NCI-H128 (cell line): ENCODE data around the gene MUC4.
"Not testable (repeated sequence)": the region's sequence is repeated elsewhere in the genome, so short reads cannot be mapped to it uniquely, and the experiment has no call there.

ENCODE experiments used
- DNase-seq: peaks from one replicate; lab custom pipeline; 2025; ENCODE audit not compliant: unreplicated experiment; lab: John Stamatoyannopoulos, UW

Gene MUC4

DNA sequence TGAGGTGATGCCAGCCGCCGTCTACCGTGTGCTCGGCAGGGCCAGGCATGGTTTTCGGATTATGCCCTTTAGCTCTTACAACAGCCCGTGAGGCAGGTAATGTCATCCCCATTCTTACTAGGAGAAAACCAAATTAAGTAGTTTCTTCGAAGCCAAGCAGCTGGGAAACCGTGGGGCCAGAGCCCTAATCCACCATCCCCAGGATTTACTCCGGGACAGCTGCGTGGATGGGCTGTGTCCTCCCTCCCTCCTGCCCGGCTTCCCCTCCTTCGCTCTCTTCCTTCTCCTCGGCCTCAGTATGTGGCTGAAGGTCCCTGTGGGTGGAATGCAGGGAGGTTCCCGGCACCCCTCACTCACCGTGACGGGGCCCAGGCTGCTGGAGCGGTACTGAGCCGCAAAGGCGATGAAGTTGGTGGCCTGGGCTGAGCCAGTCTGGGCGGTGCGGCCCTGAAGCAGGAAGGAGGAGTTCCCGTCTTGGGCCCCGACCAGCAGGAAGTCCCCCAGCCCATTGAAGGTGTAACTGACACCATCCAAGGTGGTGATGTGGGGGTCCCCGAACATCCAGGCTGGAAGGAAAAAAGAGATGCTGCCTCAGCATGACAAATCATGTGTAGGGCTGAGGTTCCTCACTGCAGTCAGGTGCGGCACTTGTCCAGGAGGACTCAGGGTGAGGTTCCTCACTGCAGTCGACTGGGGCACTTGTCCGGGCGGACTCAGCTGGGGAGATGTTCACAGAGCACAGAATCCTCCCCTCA is 48.5 kb downstream of the MUC4 start:
- no peak for DNase-seq

DNA sequence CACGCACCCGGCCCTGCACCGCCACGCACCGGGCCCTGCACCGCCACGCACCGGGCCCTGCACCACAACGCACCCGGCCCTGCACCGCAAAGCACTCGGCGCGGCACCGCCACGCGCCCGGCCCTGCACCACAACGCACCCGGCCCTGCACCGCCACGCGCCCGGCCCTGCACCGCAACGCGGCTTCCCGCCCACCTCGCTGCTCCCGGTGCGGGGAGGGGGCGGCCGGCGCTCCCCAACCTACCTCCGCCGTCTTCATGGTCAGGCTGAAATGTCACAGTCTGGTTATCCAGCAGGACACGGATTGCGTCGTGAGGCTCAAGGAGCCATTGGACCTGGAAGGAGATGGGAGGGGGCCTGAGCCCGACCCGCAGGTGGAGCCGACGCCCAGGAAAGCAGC is 49.1 kb downstream of the MUC4 start:
- DNase-seq: no peak

DNA sequence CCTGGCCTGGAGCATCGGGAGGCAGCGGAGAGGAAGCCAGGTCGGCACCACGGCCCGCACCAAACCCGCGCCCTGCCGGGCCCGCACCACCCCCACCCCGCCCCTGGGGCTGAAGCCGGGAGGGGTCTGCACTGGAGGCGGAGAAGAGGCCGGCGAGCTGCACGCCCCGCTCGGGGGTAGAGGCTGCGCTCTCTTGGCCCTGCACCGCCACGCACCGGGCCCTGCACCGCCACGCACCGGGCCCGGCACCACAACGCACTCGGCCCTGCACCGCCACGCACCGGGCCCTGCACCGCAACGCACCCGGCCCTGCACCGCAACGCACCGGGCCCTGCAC is 49.5 kb downstream of the MUC4 start:
- no peak for DNase-seq

DNA sequence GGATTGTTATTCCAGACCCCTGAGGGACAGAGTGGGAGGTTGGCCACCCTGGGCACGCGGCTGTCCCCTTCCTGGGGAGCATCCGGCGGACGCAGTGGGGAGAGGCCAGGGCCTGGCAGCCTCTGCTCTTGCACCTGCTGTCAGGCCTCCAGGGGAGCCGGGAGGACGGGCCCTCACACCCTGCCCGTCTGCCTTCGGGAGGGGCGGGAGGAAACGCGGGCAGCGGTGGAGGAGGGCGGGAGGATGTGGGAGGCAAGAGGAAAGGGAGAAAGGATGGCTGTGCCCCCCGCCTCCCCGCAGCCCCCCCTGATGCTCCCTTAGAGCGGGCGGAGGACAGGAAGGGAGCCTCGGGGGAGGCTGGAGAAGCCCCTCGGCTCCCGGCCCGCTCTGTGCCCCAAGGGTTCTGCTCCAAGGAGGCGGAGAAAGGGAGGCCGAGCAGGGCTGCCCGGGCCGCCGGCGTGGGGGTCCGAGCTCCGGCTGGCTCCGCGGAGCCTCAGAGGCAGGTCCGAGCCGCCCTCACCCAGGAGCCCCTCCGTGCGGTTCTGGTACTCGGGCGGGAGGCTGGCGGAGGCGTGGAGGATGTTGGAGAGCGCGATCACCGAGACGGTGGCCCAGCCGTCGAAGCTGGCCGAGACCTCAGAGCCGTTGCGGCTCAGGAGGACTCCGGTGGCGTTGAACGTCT is 50.0 kb downstream of the MUC4 start:
- no peak for DNase-seq

DNA sequence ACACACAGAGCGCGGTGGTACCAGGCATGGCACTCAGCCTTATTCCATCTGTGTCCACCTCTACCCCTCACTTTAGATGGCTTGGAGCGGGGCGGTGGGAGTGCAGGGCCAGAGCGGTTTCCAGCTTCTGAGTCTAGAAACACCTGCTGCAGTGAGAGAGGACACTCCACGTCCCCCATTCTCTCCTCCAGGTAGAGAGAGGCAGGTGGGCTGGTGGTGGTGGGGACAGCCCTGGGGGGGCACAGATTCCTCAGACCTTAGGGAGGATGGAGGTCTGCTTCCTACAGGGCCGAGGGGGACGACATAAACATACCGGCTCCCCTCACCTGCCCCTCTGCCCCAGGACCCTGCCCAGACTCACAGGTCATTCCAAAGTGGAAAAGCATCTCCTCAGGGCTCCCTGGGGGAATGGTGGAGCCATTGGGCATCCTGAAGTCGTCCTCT is 50.6 kb downstream of the MUC4 start:
- DNase-seq: no peak

DNA sequence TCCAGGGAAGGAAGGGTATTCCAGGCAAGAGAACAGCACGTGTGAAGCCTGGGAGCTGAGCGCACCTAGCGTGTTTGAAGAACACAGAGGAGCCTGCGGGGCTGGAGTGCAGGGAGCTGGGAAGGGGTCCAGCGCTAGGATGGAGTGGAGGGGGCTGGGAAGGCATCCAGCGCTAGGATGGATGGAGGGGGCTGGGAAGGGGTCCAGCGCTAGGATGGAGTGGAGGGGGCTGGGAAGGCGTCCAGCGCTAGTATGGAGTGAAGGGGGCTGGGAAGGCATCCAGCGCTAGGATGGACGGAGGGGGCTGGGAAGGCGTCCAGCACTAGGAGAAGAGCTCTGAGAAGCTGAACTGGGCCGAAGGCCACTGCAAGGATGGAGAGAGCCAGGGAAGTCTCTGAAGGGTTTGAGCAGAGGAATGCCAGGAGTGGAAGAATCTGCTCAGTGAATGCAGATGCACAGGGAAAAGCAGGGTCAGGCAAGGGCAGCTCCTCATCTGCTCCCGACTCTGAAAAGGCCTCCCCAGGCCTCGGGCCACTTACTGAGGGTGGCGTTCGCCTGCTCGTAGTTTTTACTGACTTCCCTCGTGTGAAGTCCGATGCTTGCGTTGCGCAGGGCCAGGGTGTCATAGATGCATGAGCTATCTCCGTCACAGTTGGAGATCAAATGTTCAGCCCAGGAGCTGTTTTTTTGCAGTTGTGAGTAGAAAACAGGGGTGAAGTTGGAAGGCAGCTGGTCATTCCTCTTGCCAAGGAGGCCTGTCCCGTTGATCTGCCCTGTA is 51.2 kb downstream of the MUC4 start:
- no peak for DNase-seq

DNA sequence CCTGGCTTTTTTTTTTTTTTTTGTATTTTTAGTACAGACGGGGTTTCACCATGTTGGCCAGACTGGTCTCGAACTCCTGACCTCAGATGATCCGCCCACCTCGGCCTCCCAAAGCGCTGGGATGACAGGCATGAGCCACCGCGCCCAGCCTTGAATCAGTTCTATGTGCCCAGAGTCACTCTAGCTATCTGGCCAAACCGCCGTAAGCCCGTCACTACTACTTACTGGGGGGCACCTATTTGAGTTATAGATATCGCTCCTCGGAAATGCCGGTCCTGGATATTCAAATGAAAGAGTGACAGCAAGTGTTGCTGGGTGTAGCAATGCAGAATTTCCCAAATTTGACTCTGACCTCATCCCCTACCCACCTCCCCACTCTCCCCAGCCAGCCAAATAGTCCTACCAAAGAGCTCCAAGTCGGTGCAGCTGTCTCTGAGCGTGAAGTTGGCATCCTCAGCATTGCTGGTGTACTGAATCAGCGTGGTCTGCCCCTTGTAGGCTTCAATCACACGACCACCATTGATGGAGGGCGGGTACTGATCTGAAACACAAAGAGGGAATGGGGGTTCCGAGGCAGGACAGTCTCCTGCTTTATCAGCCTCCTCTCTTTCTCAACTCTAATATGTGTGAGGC is 52.9 kb downstream of the MUC4 start:
- DNase-seq: no peak

DNA sequence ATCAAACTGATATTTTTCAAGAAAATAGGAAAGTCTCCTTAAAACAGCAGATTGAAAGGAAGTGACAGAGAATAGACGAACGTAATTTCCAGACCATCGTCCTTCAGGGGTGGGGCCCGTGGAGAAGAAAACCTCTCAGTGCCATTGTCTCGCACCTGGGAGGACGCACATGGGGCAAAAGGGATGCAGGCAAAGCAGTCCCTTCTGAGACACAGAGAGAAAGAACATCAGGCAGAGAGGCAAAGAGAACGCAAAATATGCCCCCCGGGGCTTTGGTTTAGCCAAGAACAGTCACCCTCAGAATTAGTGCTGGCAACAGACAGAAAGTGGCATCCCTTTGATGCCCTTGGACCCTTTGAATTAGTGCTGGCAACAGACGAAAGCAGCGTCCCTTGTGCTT is 53.9 kb downstream of the MUC4 start:
- no peak for DNase-seq

DNA sequence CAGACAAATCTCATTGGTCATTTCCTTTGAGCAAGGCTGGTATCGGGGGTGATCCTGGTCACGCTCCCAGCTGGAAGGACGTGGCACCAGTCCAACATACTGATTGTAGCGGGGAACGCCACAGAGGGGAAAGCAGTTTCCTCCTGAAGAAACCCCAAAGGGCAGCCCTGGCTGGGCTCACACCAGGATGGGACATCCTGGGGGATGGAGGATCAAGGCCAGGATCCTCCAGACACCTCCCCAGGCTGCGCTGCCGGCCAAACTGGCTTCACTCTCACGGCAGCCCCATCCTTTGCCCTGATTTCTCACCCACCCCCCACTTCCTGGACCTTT is 54.3 kb downstream of the MUC4 start:
- DNase-seq: no peak

DNA sequence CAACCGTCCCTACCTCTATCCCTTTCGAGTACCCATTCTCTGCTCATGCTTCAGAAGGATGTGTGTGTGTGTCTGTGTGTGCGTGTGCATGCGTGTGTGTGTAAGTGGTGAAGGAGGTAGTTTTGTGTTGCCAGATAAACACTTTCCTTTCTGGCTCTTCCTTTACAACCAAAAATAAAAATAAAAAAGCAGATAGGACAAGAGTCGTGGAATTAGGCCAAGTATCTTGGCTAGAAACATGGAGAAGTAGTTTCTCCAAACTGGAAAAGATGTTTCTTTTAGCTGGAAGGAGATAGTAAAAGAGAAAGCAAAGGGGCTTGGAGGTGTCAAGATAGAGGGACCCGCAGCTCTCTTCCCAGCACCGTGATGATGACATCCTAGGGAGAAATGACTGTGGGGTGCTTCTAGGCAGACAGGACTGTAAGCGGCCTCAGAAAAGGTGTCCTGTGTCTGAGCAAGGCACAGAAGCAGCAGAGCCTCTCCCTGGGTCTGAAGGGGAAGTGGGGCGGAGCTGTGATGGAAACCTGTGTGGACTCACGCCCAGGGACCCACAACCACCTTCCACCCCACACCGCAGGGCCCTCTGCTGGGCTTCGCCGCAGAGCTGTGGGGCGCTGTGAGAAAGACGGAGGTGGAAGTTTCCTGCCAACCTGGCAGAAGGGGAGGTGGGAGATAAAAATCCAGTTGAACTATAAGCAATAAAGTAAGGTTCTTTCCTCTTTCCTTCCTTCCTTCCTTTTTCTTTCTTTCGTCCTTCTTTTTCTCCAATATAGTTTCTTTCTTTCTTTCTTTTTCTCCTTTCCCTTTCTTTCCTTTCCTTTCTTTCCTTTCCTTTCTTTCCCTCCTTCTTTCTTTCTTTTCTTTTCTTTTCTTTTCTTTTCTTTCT is 55.7 kb downstream of the MUC4 start:
- no peak for DNase-seq

DNA sequence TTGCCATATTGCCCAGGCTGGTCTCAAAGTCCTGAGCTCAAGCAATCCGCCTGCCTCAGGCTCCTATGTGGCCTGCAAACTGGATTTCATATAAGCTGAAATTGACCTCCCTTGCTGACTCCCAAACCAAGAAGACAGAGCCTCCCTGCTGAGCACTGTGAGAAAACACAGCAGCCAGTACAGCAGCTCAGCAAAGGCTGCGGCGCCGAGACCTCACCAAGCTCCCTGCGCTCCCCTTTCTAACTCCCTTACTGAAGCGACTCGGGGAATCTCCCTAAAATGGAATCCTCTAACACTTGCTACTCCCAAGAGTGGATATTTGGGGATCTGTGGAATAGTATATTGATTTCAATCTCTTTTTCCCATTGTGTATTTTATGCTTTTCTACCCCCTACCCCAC is 56.3 kb downstream of the MUC4 start:
- no peak for DNase-seq

DNA sequence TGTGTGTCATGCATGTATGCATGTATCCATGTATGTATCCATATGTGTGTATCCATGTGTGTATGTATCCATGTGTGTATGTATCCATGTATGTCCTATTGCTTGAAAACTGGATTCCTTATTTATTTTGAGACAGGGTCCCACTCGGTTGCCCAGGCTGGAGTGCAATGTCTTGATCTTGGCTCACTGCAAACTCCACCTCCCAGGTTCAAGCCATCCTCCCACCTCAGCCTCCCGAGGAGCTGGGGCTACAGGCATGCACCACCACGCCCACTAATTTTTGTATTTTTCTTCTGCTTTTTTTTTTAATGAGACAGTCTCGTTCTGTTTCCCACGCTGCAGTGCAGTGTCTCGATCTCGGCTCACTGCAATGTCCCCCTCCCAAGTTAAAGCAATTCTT is 56.8 kb downstream of the MUC4 start:
- DNase-seq: no peak

DNA sequence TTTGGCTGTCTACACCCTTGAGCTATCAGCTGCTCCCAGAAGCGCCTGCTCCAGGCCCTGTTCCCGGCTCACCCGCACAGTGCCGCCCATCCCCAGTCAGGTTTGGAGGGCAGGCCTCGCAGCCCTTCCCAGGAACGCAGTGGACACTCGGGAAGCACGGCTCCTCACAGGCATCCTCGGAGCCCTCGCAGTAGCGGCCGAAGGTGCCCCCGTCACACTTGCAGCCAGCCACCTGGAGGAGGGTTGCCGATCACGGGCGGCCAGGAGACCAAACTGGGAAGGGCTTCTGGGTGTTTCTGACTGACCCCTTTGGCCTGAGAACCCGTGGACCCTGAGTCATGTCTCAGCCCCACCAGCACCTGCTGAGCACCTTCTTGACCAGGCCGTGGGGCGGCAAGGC is 57.6 kb downstream of the MUC4 start:
- no peak for DNase-seq

DNA sequence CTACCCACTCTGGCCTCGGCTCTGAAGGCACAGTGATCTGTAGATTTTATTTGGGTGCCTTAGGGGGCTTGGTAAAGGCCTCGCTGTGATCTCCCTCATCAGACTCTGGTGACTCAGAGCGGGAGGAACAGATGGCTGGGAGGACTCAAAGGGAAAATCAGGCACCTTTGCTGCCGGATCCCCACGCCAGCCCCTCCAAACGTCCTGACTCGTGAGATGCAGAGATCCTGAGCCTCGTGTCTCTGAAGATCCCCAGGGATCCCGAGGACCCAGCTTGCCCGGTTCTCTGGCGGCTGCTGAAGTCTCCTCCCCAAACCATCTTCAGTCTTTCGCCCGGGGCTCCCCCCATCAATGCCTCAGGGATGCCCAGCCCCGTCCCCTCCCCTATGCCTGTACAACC is 58.1 kb downstream of the MUC4 start:
- no peak for DNase-seq

DNA sequence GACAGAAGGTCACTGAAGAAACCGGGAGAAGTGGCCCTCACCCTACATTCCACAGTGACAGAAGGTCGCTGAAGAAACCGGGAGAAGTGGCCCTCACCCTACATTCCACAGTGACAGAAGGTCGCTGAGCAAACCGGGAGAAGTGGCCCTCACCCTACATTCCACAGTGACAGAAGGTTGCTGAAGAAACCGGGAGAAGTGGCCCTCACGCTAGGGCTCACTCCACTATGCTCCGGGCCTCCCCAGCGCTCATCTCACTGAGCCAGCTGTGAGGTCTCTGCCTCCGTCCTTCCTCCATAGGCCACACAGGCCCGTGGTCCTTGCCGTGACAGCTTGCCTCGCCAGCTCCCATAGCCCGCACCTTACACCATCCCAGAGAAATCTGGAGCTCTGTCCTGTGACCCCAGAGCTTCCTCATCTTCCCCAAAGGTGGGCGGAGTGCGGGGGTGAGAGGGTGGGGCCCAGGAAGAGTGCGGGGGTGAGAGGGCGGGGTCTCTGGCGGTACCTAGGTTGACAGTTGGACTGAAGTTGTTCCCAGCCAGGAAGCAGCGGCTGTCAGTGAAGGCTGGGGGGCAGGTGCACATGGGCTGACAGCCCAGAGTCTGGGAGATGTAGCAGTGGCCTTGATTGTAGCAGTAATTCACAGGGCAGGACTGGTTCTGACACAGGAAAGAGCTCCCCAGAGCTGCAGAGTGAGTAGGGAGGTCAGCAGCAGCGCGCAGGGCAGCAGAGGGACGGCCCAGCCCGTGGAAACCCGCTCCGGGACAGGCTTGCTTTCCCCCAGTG is 59.0 kb downstream of the MUC4 start:
- DNase-seq: no peak

DNA sequence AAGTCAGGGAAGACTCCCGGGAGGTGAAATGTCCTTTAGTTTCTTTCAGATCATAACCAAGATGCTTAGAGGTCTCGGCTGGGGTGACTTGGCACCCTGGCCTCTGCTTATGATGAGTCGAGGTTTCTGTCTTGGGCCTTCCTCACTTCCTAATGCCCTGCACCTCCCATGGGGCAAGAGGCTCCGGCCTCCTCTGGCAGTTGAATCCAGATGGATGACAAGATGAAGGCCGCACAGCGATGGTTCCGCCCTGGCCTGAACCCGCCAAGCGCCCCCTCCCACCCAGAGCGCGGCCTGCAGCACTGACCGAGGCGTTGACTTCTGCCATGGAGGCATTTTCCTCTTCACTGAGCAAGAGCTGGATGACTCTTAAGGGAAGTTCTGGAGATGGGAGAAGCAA is 59.7 kb downstream of the MUC4 start:
- no peak for DNase-seq

DNA sequence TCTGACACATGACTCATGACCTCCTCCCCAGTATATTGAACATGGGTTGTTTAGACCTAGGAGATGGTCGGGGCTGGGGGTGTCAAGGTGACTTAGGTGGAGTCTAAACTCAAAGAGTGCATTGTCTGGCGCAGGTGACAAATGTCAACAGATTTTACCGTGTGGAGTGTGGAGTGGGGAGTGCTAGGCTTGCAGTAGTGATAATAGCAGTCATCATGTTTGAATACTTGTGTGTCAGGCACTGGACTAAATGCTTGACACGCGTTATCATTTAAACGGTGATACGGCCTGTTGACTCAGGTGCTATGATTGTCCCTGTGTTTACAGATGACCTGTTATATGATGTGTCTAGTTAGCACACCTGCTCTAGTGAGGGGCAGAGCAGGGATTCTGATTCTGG is 60.2 kb downstream of the MUC4 start:
- DNase-seq: no peak

DNA sequence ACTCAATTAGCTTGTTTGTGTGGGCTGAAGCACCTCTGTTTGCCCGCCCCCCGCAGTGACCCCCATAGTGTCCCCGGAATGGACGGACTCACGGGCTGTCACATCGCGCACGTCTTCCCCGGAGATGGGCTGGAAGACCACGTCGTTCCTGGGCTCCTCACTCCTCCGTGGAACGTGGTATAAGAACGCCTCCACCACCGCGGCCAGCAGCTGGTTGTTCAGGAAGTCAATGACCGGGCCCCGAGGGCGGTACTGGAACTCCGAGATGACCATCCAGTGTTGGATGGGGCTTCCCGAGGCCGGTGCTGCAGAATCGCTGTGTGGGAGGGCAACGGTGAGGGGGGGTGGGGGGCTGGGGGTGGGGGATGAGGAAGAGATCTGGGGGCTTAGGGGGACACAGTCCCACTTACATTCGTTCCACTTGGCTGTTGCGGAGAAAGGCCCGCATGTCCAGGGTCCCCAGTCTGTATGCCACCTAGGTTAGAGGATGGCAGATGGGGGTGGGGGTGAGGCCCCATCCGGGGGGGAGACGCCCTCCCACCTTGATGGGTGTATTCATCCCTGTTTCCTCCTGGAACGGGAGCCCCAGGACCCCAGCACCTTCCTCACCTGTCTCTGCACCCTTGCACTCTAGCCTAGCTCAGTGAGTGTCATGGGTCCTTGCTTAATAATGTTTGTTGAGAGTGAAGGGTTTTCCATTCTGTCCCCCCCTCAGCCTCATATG is 60.8 kb downstream of the MUC4 start:
- no peak for DNase-seq

DNA sequence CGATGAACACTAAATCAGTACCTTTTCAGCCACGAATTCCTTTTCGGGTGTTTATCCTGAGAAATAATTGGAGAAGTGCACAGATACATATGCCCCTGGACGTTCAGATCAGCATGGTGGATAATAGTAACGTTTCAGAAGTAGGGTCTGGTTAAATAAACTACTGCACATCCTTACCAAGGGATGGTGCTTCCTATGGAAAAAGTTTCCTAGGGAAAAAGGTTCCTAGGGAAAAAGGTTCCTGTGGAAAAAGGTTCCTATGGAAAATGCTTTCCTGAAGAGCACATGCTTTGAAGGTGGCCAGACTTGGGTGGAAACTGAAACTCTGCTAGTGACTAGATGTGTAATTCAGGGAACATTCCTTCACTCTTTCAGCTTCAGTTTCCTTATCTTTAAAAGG is 62.6 kb downstream of the MUC4 start:
- not testable (repeated sequence) for DNase-seq
